Neural progenitor cell (in vitro differentiated cells): Measurements from ENCODE around the gene PRRC2A.

ENCODE experiments used
- CTCF ChIP-seq: fragments of 200-600 bp; sonication (generic); IDR thresholded peaks from 2 replicates; pipeline ENCODE4 v1.5.1; 2017; ENCODE audit warnings: antibody characterized with exemption, mild to moderate bottlenecking
- EZH2 ChIP-seq: fragments of 200-600 bp; sonication (generic); IDR thresholded peaks from 2 replicates; pipeline ENCODE4 v1.6.1; 2017; ENCODE audit warnings: antibody characterized with exemption, mild to moderate bottlenecking, moderate library complexity

GRCh38 chr6:31580438-31580740 lies 40.1 kb upstream of the PRRC2A start:
- TF ChIP-seq CTCF, result no peak
- no peak for TF ChIP-seq EZH2
